Sigmoid colon (tissue), 7 donors: ENCODE measurements around the gene SPAG8. TPM values are rescaled to one million over a fixed set of nuclear protein-coding genes. Genes with fewer than 3 reads are reported as not detected.

Experiments
- DNase-seq: peaks from one replicate; pipeline ENCODE4 v3.0.0-alpha.2; 2019
- H3K27ac ChIP-seq, 4 donors: fragments of 200-600 bp; sonication (generic); one replicate each; pipeline ENCODE4 v1.5.1; 2016 to 2019; ENCODE audit warnings: mild to moderate bottlenecking in 1 of 4
- H3K27me3 ChIP-seq, 3 donors: fragments of 200-600 bp; sonication (generic); one replicate each; pipeline ENCODE4 v1.5.1; 2019; ENCODE audit warnings: mild to moderate bottlenecking in 1 of 3
- H3K36me3 ChIP-seq, 4 donors: fragments of 200-600 bp; sonication (generic); one replicate each; pipeline ENCODE4 v1.5.1; 2016 to 2019
- H3K4me1 ChIP-seq, 4 donors: fragments of 200-600 bp; sonication (generic); one replicate each; pipeline ENCODE4 v1.5.1; 2017 to 2019
- H3K4me3 ChIP-seq, 4 donors: fragments of 200-600 bp; sonication (generic); one replicate each; pipeline ENCODE4 v1.5.1; 2017 to 2019; ENCODE audit warnings: mild to moderate bottlenecking in 2 of 4, moderate library complexity in 1 of 4
- H3K9me3 ChIP-seq, 4 donors: fragments of 200-600 bp in 3 of 4; sonication (generic) in 3 of 4; one replicate each; pipeline versions ENCODE4 v1.5.1 to v1.6.1; 2013 to 2019
- CTCF ChIP-seq, 4 experiments: fragments of 450-650 bp in 3 of 4; fragments of 200-600 bp in 1 of 4; IDR thresholded peaks; one replicate each; pipeline ENCODE4 v1.5.1; 2016 to 2019; ENCODE audit warnings: antibody characterized with exemption in 4 of 4, mild to moderate bottlenecking in 3 of 4, moderate library complexity in 2 of 4
- EP300 ChIP-seq, 4 donors: sonication (generic); formaldehyde crosslinking; IDR thresholded peaks; one replicate each; pipeline ENCODE4 v1.6.1; 2017; ENCODE audit warnings: antibody characterized with exemption in 4 of 4
- POLR2A ChIP-seq, 2 donors: fragments of 450-650 bp; IDR thresholded peaks; one replicate each; pipeline ENCODE4 v1.6.1; 2016; ENCODE audit warnings: antibody characterized with exemption in 2 of 2, mild to moderate bottlenecking in 2 of 2, moderate library complexity in 2 of 2
- POLR2AphosphoS5 ChIP-seq, 4 donors: sonication (generic); formaldehyde crosslinking; IDR thresholded peaks; one replicate each; pipeline ENCODE4 v1.6.1; 2017; ENCODE audit warnings: antibody characterized with exemption in 4 of 4
- WGBS, 2 donors: extraction: QIAGEN DNeasy Blood & Tissue Kit; methylation state at CpG; one replicate each; pipeline ENCODE4 v1.1.7; 2013; 5-methylcytosine and 5-hydroxymethylcytosine counted together
- intact Hi-C: fragments of 100-400 bp; cut with DNase I; formaldehyde crosslinking; loops from one replicate; pipeline ENCODE4 v1.15.1; 2023
- polyA plus RNA-seq, 3 donors: library from polyadenylated mRNA; stranded (reverse); fragments of 200-250 nt; gene quantifications; one replicate each; pipeline ENCODE4 v1.2.3, GENCODE V29; 2013
- total RNA-seq, 4 donors: library from RNA; depleted of rRNA; stranded (reverse); fragments of >200 nt; gene quantifications; one replicate each; pipeline ENCODE4 v1.1.0, GENCODE V29; 2016
- donor health status: healthy with polysubstance abuse.
- donor health status: Bipolar disorder and iron deficiency.
- donor health status: healthy.

SPAG8 gene
- 1 to 10 TPM; 1.4 to 2.8 (median 2.4) TPM for total RNA-seq
- polyA plus RNA-seq: 1 to 10 TPM in 1 of 3 donors, not detected in 2; 1.1 TPM

- peak; percentile 98 for DNase-seq
- TF ChIP-seq EP300 (IDR thresholded peaks at IDR 0.05): no peak
- no peak for TF ChIP-seq CTCF (IDR thresholded peaks at IDR 0.05)
- peak in 3 of 4 donors; percentile 47 to 78 (median 55) for TF ChIP-seq POLR2AphosphoS5 (IDR thresholded peaks at IDR 0.05)
- no peak for TF ChIP-seq POLR2A (IDR thresholded peaks at IDR 0.05)
- intact Hi-C loops: loop anchor here (1.0 to 5.0 kb wide), 2 partner anchors 21 to 65 kb away; partner anchors contain the start of genes GBA2, NPR2 and RGP1
- Histone ChIP-seq H3K9me3 (no peaks in the 10 kb centered on the region), H3K27ac (peak within 1 kb of the TSS; percentile 98 to 100 (median 98)), H3K27me3 (no peaks in the 10 kb centered on the region), H3K4me1 (peaks cover 0 to 36% (median 32%) of the 10 kb centered on the region in 4 donors), H3K4me3 (peak within 1 kb of the TSS; percentile 26 to 60 (median 49)), H3K36me3 (peaks cover 0 to 30% (median 12%) of the 10 kb centered on the region in 4 donors)
- whole genome bisulfite sequencing, 2 donors: 1 to 2% methylated on average over 28 of the region's 28 CpGs
Measured at GRCh38 chr9:35812025-35812602, at the start of gene SPAG8. TSS of gene SPAG8 (minus strand) at chr9:35812262. CDS start at chr9:35812147, 115 bp downstream.

- intact Hi-C loops: no loop called here
- Histone ChIP-seq H3K27me3 (no peaks in the 10 kb centered on the region), H3K9me3 (no peaks in the 10 kb centered on the region), H3K36me3 (no peaks in the 10 kb centered on the region), H3K4me3 (no peak overlapping the region), H3K4me1 (no peaks in the 10 kb centered on the region), H3K27ac (no peak overlapping the region)
- DNase-seq: peak; percentile 30
- WGBS, 2 donors: 39 to 63% methylated on average over 12 of the region's 12 CpGs
- TF ChIP-seq POLR2AphosphoS5 (IDR thresholded peaks at IDR 0.05): no peak
- TF ChIP-seq POLR2A (IDR thresholded peaks at IDR 0.05): no peak
- TF ChIP-seq CTCF (IDR thresholded peaks at IDR 0.05): no peak
- no peak for TF ChIP-seq EP300 (IDR thresholded peaks at IDR 0.05)
Measured at GRCh38 chr9:35861161-35861897, 49.3 kb upstream of the SPAG8 start.

GRCh38 chr9:35859990-35860339 lies 47.9 kb upstream of the SPAG8 start:
- no peak overlapping the region for H3K4me3 ChIP-seq
- intact Hi-C loops: no loop called here
- no peak for TF ChIP-seq CTCF (IDR thresholded peaks at IDR 0.05)
- no peak for TF ChIP-seq POLR2A (IDR thresholded peaks at IDR 0.05)
- TF ChIP-seq POLR2AphosphoS5 (IDR thresholded peaks at IDR 0.05): no peak
- TF ChIP-seq EP300 (IDR thresholded peaks at IDR 0.05): no peak
- no peaks in the 10 kb centered on the region for H3K4me1 ChIP-seq
- H3K9me3 ChIP-seq: no peaks in the 10 kb centered on the region
- H3K36me3 ChIP-seq: no peaks in the 10 kb centered on the region
- peak; percentile 34 for DNase-seq
- H3K27me3 ChIP-seq: no peaks in the 10 kb centered on the region
- 46 to 55% methylated on average over 3 of the region's 3 CpGs for WGBS, 2 donors
- H3K27ac ChIP-seq: no peak overlapping the region

GRCh38 chr9:35859310-35859989 lies 47.4 kb upstream of the SPAG8 start:
- peak; percentile 64 for DNase-seq
- intact Hi-C loops: no loop called here
- TF ChIP-seq POLR2AphosphoS5 (IDR thresholded peaks at IDR 0.05) (no peak), CTCF (IDR thresholded peaks at IDR 0.05) (no peak), POLR2A (IDR thresholded peaks at IDR 0.05) (no peak), EP300 (IDR thresholded peaks at IDR 0.05) (no peak)
- H3K9me3 ChIP-seq: no peaks in the 10 kb centered on the region
- H3K27ac ChIP-seq: no peak overlapping the region
- 51 to 67% methylated on average over 16 of the region's 16 CpGs for WGBS, 2 donors
- H3K27me3 ChIP-seq: no peaks in the 10 kb centered on the region
- H3K36me3 ChIP-seq: no peaks in the 10 kb centered on the region
- H3K4me3 ChIP-seq: no peak overlapping the region
- H3K4me1 ChIP-seq: no peaks in the 10 kb centered on the region
